ENCODE data around the gene ZSCAN5A.
"Not testable (repeated sequence)": the region's sequence is repeated elsewhere in the genome, so short reads cannot be mapped to it uniquely, and the experiment has no call there.

ZSCAN5A gene

DNA sequence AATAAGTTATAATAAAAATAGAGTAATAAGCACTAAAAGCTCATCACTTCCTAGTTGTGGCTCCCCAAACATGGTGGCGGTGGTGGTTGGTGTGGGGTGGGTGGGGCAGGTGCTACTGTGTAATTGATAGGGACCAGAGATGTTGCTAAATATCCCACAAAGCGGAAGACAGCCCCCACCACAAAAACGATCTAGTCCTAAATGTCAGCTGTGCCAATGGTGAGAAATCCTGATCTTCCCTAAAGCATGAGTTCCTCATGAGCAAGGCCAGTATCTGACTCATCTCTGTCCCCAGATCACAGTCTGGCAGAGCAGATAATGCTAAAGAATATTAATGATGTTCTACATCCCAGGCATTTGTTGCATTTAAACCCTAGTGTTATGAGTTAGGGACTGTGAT is 44.0 kb downstream of the ZSCAN5A start:
- no peak for DNase-seq

DNA sequence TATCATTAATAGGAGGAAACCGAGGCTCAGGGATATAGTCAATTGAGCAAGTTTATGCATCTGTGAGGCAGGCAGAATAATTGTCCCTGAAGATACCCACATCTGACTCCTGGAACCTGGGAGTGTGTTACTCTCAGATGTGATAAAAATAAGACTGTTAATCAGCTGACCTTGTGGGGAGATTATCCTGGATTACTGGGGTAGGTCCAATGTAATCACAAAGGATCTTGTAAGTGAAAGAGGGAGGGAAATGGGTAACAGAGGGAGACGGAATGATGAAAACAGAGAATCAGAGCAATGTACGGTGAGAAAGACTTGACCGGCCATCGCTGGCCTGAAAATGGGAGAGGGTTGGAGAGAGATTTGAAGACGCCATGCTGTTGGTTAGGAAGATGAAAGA is 45.3 kb downstream of the ZSCAN5A start:
- DNase-seq: no peak

DNA sequence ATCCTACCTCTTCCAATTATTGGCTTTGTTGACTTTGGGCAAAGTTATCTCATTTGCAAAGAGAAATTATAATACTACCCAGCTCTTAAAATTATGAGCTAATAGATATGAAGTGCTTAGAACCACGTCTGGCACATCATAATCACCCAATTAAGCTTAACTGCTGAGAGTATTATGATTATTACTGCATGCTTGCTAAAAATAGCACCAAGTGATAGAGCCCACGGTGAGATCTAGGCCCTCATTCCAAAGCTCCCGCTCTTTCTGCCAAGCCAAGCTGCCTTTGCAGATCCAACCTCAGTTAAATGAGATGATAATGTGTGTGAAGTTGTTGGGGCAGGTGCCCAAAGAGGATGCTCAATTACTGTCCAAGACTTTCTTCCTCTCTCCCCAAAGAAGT is 48.6 kb downstream of the ZSCAN5A start:
- no peak for DNase-seq

DNA sequence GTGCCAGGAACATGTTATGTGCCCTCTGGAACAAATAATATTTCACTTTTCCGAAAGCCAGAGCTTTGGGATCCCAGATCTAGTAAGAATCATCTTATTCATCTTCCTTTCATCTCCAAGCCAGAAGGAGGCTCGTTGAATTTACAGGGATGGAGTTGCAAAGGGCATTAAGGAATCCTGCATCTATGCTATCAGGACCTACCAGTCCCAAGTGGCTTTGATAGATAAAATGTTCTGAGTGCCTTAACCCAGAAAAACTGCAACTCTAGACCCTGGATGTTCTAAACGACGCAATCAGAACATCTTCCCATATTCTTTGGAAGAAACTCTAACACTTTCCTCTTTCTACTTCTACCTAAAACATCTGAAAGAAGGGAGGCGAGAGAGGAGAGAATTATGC is 51.3 kb downstream of the ZSCAN5A start:
- DNase-seq: no peak

DNA sequence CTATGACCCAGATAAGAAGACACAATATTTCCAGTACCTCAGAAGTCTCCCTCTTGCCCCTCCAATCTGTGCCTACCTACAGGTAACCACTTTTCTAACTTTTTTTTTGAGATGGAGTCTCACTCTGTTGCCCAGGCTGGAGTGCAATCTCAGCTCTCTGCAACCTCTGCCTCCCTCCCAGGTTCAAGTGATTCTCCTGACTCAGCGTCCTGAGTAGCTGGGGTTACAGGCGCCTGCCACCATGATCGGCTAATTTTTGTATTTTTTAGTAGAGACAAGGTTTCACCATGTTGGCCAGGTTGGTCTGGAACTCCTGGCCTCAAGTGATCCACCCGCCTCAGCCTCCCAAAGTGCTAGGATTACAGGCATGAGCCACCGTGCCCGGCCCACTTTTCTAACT is 52.7 kb downstream of the ZSCAN5A start:
- not testable (repeated sequence) for DNase-seq

DNA sequence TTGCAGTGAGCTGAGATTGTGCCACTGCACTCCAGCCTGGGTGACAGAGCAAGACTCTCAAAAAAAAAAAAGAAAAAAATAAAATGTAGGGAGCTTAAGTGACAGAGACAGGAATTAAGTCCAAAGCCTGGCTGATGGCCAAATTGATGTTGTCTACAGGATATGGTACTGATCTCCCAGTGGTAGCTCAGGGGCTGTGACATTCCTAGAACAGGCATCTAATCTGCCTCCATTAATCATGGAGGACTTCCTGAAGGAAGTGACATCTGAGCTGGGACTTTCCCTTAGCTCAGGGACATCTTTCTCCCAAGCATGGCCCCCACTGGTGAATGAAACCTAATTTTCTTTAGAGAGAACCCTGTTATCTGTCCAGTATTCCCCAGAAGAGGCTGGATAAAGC is 53.5 kb downstream of the ZSCAN5A start:
- no peak for DNase-seq

DNA sequence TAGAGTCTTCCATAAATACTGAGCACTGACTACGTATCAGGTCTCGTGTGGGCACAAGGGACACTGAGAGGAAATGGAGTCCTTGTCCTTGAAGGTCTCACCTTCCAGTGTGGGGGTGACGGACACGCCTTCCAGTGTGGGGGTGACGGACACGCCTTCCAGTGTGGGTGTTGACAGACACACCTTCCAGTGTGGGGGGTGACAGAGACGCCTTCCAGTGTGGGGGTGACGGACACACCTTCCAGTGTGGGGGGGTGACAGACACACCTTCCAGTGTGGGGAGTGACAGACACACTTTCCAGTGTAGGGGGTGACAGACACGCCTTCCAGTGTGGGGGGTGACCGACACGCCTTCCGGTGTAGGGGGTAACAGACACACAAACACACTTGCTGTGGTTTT is 56.4 kb downstream of the ZSCAN5A start:
- DNase-seq: no peak

DNA sequence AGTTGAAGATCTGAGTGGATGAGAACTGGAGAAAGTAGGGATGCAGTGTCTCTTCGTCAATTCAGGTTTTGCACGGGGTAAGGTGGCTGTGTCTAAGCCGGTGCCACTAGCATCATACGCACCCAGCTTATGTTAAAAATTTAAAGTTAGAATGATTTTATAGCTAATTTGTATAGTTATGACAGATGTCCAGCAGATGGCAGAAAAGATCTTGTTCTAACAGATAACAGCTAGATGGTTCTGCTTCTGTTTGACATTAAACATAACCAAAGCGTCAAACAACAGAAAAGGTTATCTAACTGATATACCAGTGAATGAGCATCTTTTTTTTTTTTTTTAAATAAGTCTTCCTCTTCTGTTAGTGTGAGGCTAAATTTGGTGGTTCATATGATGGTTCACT is 60.9 kb downstream of the ZSCAN5A start:
- DNase-seq: no peak

DNA sequence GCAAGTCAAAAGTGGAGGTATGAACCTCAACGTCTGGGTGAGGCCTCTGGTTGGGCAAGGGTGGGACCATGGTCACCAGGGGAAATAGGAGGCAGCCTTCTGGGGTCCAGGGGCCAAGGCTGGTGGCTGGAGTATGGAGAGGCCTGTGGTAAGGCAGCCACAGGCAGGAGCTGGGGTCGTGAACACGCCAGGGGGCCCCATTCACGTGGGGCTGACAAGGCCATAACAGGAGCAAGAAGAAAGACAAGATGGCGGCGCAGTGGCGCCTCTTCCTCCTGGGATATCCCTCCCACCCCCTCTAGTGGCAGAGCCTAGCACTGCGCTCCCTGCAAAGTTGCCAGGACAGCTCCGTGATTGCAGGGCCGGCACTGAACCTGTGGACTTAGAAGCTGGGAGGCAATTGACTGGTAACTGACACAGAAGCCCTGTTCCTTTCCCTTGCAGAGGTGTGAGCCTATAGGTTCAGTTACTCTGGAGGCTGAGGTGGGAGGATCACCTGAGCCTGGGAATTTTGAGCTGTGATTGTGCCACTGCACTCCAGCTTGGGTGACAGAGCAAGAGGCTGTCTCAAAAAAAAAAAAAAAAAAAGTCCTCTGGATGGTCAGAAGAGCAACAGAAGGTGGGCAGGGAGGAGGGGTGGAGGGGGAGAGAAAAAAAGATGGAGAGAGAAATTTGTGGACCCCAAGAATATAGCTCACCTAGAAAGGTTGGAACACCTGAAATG is 61.8 kb downstream of the ZSCAN5A start:
- peak; percentile 62 for DNase-seq

DNA sequence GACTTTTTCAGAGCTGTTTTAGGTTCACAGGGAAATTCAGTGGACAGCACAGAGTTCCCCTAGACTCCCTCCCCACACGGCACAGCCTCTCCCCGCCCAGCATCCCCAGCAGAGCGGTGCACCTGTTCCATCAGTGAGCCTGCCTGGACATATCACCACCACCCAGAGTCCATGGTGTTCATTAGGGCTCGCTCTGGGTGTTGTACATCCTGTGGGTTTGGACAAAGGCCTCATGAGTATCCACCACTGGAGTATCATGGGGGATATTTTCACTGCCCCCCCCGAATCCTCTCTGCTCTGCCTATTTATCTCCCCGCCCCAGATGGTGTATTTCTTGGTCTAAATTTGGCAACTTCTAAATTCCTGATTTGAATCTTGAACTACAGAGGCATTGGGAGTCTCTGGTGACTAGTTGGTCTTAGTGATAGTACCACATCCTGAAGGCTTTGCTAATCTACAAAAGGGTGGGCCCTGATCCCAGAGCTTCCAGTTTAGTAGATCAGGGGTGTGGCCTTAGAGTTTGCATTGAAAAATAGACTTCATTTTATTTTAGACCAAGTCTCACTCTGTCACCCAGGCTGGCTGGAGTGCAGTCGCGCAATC is 65.8 kb downstream of the ZSCAN5A start:
- DNase-seq: not testable (repeated sequence)

DNA sequence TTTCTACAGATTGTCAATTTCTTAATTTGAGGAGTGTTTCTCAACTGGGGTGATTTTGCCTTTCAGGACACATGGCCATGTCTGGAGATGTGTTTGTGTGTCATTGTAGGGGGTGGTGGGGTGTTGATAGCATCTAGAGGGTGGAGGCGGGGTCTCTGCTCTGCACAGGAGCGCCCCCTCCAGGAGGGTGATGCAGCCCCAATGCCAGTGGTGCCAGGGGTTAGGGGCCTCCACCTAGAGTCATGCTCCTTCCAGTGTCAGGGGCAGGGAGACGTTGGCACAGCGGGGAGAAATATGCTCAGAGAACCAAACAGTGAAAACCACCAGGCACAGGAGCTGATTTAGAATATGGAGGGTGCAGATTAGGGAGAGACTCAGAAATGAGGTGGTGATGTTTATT is 68.9 kb downstream of the ZSCAN5A start:
- DNase-seq: not testable (repeated sequence)

DNA sequence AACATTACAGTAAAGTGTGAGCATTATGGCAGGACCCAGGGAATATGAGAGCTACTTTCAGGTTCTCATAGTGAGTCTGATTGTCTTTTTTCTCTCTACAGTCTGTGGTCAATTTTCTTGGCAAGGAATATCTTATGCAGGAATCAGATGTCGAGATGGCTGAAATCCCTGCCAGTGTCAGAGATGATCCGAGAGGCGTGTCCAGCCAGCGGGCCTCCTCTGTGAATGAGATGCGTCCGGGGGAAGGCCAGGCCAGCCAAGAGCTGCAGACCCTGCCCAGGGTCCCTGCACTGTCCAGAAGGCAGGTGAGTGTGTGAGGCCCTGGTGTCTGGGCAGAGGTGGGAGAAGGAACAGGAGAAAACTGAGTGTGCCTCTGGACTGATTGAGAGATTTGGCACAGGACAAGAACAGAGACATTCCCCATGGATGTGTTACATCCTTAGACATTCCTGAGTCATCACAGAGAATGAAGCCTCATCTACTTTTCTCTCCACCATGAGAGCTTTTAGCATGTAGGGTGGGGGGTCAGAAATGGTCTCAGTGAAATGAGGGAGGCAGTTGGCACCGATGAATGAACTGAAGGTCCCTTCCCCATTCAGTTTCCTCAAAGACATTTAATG is 69.4 kb downstream of the ZSCAN5A start:
- DNase-seq: no peak

DNA sequence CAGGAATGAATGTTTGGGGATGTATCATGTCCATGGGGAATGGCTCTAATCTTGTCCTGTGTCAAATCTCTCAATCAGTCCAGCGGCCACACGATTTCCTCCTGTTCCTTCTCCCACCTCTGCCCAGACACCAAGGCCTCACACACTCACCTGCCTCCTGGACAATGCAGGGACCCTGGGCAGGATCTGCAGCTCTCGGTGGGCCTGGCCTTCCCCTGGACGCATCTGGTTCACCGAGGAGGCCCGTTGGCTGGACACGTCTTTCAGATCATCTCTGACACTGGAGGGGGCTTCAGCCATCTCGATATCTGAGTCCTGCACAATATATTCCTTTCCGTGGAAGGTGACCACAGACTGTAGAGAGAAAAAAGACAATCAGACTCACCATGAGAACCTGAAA is 91.2 kb downstream of the ZSCAN5A start:
- DNase-seq: no peak

DNA sequence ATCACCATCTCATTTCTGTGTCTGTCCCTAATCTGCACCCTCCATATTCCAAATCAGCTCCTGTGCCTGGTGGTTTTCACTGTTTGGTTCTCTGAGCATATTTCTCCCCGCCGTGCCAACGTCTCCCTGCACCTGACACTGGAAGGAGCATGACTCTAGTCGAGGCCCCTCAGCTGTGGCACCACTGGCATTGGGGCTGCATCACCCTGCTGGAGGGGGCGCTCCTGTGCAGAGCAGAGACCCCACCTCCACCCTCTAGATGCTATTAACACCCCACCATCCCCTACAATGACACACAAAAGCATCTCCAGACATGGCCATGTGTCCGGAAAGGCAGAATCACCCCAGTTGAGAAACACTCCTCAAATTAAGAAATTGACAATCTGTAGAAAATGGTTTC is 91.7 kb downstream of the ZSCAN5A start:
- DNase-seq: no peak

DNA sequence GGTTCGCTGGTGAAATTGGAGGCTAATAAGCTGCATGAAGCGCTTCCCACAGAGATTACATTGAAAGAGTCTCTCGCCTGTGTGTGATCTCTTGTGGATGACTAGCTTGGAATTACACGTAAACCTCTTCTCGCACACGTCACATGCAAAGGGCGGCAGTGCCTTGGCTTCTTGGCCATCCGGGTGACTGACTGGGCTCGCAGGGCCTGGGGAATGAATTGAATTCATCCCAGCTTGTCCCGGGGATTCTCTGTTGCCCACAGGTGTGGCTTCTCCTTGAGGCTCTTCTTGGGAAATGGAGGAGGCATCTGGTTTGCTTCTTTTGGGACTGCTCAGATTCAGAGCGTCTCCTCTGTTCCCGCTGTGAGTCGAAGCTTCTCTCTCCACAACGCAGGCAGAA is 92.8 kb downstream of the ZSCAN5A start:
- no peak for DNase-seq

DNA sequence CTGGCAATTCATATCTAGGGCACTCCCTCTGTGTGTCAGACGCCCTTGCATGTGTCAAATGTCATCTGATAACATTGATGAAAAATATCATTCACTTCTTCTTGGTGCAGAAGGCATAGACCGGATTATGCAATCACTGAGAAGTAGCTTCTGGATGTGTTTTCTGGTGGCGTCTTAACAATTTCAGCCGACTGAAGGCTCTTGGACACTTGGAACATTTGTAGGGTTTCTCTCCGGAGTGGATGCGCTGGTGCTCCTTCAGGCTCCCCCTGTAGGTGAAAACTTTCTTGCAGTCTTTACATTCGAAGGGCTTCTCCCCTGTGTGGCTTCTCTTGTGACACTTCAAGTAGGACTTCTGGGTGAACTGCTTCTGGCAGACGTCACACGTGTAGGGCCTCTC is 93.2 kb downstream of the ZSCAN5A start:
- not testable (repeated sequence) for DNase-seq

DNA sequence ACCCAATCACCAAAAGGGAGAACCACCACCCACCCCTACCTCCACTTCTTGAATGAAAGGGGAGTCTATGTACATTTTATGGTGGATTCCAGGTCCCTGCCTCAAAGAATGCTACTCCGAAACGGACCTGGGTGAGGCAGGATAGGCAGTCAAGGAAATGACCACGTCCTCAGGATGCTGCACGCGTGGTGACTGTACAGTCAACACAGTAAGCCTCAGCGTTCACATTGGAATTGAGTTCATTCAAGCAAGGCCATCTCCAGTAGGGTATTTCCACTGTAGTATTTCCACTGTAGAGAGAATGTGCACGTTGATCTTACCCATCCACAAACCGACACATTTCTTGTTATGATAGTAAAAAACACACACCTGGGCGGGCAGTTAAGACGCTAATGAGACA is 95.7 kb downstream of the ZSCAN5A start:
- DNase-seq: no peak

DNA sequence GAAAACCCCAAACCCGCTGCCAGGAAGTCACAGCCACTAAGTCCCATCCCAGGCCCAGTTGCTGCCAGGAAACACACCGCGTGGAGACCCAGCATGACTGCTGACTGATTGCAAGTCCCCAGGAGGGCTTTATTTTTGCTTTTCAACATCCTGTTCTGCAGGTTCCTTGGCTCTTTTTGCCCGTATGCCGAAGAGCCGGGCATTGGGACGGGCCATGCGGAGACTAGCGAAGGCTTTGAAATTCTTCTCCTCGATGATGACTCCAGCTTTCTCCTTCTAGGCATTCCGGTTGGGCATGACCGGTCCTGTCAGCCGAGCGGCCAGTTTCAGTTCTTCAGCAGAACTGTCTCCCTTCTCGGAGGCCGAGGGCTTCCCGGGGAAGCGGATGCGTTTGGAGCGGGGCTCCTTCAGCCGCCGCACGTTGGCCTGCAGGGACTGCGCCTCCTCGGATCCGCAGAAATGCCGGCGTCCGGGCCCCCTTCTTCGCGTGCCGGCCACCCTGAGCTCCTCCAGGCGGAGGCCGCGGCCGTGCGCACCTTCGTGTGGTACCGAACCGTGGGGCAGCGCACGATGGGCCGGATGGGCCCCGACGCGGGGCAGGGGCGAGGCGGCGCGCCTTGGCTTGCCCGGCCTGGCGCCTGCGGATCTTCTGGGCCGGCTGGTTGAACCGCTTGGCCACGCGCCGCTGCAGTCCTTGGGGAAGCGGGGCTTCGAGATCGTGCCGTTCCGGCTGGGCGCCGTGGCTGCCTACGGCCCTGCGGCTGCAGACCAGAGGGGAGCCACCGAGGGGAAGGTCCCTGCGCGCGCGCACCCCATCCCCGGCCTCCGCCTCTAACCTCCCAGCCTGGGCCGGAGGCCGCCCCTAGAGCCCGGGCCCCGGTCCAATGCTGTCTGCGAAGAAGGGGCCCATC is 97.3 kb downstream of the ZSCAN5A start:
- no peak for DNase-seq

DNA sequence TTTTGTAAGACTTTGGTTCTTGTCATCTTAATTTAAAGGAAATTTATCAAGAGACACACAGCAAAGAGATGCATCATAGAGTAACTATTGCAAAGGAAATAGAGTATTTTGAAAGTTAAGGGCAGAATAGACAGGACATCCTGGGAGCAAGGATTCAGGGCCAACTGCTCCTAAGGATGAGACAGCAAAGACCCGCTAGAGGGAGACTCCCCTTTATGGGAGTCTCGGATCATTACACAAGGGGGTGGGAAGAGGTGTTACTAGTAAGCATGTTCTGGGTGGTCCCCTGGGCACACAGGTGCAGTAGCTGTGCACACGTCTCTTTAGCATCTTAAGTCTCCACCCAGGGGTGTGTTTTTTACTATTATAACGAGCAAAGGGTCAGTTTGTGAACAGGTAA is 102.9 kb downstream of the ZSCAN5A start:
- DNase-seq: no peak

DNA sequence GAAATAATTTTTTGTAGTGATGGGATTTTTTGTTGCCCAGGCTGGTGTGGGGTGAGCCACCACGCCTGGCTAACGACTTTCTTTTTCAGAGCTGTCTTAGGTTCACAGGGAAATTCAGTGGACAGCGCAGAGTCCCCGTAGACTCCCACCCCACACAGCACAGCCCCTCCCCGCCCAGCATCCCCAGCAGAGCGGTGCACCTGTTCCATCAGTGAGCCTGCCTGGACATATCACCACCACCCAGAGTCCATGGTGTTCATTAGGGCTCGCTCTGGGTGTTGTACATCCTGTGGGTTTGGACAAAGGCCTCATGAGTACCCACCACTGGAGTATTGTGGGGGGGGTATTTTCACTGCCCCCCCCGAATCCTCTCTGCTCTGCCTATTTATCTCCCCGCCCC is 104.6 kb downstream of the ZSCAN5A start:
- not testable (repeated sequence) for DNase-seq

DNA sequence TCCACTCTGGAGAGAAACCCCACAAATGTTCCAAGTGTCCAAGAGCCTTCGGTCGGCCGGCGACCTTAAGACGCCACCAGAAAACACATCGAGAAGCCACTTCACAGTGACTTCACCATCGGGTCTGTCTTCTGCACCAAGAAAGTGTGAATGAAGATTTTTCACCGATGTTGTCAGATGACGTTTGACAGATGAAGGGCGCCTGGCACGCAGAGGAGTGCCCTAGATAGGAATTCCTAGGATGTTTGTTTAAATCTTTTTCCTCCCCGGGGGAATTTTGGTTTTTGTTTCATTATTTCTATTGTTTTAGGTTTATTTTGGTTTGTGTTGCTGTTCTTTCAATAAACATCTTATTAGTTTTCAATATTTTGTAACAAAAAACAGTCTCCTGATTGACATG is 105.5 kb downstream of the ZSCAN5A start:
- no peak for DNase-seq

DNA sequence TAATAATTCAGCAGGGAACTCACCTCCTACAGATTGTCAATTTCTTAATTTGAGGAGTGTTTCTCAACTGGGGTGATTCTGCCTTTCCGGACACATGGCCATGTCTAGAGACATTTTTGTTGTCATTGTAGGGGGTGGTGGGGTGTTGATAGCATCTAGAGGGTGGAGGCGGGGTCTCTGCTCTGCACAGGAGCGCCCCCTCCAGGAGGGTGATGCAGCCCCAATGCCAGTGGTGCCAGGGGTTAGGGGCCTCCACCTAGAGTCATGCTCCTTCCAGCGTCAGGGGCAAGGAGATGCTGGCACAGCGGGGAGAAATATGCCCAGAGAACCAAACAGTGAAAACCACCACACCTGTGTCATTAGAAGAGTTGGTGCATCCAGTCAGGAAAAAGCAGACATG is 107.1 kb downstream of the ZSCAN5A start:
- not testable (repeated sequence) for DNase-seq

DNA sequence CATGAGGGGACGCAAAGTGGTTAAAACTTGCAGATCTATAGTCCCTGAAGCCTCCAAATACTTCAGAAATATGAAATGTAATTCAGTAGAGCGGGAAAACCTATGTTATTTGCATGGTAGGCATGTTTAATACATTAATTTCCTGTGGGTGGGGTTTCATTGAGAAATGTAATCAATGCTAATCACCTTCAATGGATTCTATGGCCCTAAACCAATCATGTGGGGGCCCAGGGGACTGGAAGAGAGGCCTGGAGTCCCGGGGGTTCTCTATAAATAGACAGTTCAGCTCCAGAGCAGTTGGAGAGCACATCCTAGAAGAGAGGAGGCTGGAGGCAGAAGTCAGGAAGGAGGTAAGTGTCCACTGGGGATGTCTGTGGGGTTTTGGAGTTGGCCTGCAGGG is 112.7 kb downstream of the ZSCAN5A start, which contains the start of gene ZSCAN5C:
Gene ZSCAN5C, plus strand, starts transcription at position 301 of the 400 bp plus-strand sequence. CDS start 3,641 bp downstream, outside the sequence.
- no peak for DNase-seq
